Liver (tissue), 9 donors: ENCODE results near the gene C9orf72. TPM values are rescaled to one million over a fixed set of nuclear protein-coding genes. Genes with fewer than 3 reads are reported as not detected.
A peak's percentile ranks its signal among the peaks of the same experiment; 100 is the strongest.
"Not testable (repeated sequence)": the region's sequence is repeated elsewhere in the genome, so short reads cannot be mapped to it uniquely, and the experiment has no call there.

Source experiments
- DNase-seq: peaks from one replicate; pipeline ENCODE4 v3.0.0-alpha.2; 2017; ENCODE audit warnings: low spot score
- H3K27ac ChIP-seq, 2 donors: one replicate each; pipeline ENCODE4 v1.7.0; 2013; ENCODE audit warnings: inconsistent platforms in 2 of 2, low read length in 2 of 2, control low read depth in 1 of 2, low read depth in 1 of 2, mild to moderate bottlenecking in 1 of 2
- H3K27me3 ChIP-seq, 4 donors: one replicate each; pipeline versions ENCODE4 v1.6.1 to v1.7.0; 2013; ENCODE audit warnings: low read length in 3 of 4, inconsistent platforms in 1 of 4, mild to moderate bottlenecking in 1 of 4, moderate library complexity in 1 of 4; ENCODE audit not compliant: control insufficient read depth in 4 of 4, insufficient read depth in 4 of 4
- H3K36me3 ChIP-seq, 4 donors: one replicate each; pipeline versions ENCODE4 v1.6.1 to v1.7.0; 2013; ENCODE audit warnings: low read length in 3 of 4, mild to moderate bottlenecking in 3 of 4, low read depth in 1 of 4, moderate library complexity in 1 of 4; ENCODE audit not compliant: control insufficient read depth in 4 of 4, insufficient read depth in 3 of 4
- H3K4me1 ChIP-seq, 4 donors: one replicate each; pipeline versions ENCODE4 v1.6.1 to v1.7.0; 2013; ENCODE audit warnings: low read length in 3 of 4, mild to moderate bottlenecking in 3 of 4, moderate library complexity in 1 of 4; ENCODE audit not compliant: control insufficient read depth in 4 of 4, insufficient read depth in 4 of 4
- H3K4me3 ChIP-seq, 3 donors: one replicate each; pipeline versions ENCODE4 v1.6.1 to v1.7.0; 2013; ENCODE audit warnings: low read length in 3 of 3, control low read depth in 1 of 3, low read depth in 1 of 3, mild to moderate bottlenecking in 1 of 3
- H3K9ac ChIP-seq, 2 donors: one replicate each; pipeline ENCODE4 v1.7.0; 2013; ENCODE audit warnings: low read length in 2 of 2, mild to moderate bottlenecking in 2 of 2, moderate library complexity in 2 of 2, control low read depth in 1 of 2, low read depth in 1 of 2
- H3K9me3 ChIP-seq, 4 donors: one replicate each; pipeline versions ENCODE4 v1.6.1 to v1.7.0; 2013; ENCODE audit warnings: low read length in 3 of 4; ENCODE audit not compliant: control insufficient read depth in 4 of 4
- EGR1 ChIP-seq, 2 donors: IDR thresholded peaks; 2 replicates each; pipeline ENCODE4 v1.6.1; 2016 to 2018; ENCODE audit warnings: antibody characterized with exemption in 2 of 2, low read depth in 2 of 2
- FOXA1 ChIP-seq: IDR thresholded peaks from 2 replicates; pipeline ENCODE4 v1.6.1; 2016; ENCODE audit warnings: antibody characterized with exemption
- FOXA2 ChIP-seq: IDR thresholded peaks from 2 replicates; pipeline ENCODE4 v1.6.1; 2016; ENCODE audit warnings: antibody characterized with exemption
- GABPA ChIP-seq, 2 donors: IDR thresholded peaks in 1 of 2; conservative IDR thresholded peaks in 1 of 2; 2 replicates each; pipeline ENCODE4 v1.6.1; 2016; ENCODE audit warnings: antibody characterized with exemption in 2 of 2, mild to moderate bottlenecking in 1 of 2, moderate library complexity in 1 of 2
- HNF4A ChIP-seq, 2 donors: conservative IDR thresholded peaks; 2 replicates each; pipeline ENCODE4 v1.6.1; 2016; ENCODE audit warnings: antibody characterized with exemption in 2 of 2, mild to moderate bottlenecking in 2 of 2
- HNF4G ChIP-seq: IDR thresholded peaks from 2 replicates; pipeline ENCODE4 v1.6.1; 2016; ENCODE audit warnings: antibody characterized with exemption
- JUND ChIP-seq, 2 donors: IDR thresholded peaks; 2 replicates each; pipeline ENCODE4 v1.6.1; 2016; ENCODE audit warnings: antibody characterized with exemption in 2 of 2
- NR2F2 ChIP-seq: IDR thresholded peaks from 2 replicates; pipeline ENCODE4 v1.6.1; 2016; ENCODE audit warnings: antibody characterized with exemption
- RAD21 ChIP-seq, 2 donors: IDR thresholded peaks; 2 replicates each; pipeline ENCODE4 v1.6.1; 2016; ENCODE audit warnings: antibody characterized with exemption in 2 of 2, mild to moderate bottlenecking in 2 of 2
- RXRA ChIP-seq, 2 donors: IDR thresholded peaks; 2 replicates each; pipeline ENCODE4 v1.6.1; 2017 to 2018; ENCODE audit warnings: antibody characterized with exemption in 2 of 2, mild to moderate bottlenecking in 1 of 2
- SP1 ChIP-seq: IDR thresholded peaks from 2 replicates; pipeline ENCODE4 v1.6.1; 2018; ENCODE audit warnings: antibody characterized with exemption, mild to moderate bottlenecking
- TAF1 ChIP-seq: conservative IDR thresholded peaks from 2 replicates; pipeline ENCODE4 v1.6.1; 2016; ENCODE audit warnings: antibody characterized with exemption, mild to moderate bottlenecking
- YY1 ChIP-seq: IDR thresholded peaks from 2 replicates; pipeline ENCODE4 v1.6.1; 2016; ENCODE audit warnings: antibody characterized with exemption, mild to moderate bottlenecking
- WGBS: extraction: QIAGEN DNeasy Blood & Tissue Kit; methylation state at CpG from one replicate; pipeline ENCODE4 v1.1.7; 2013; 5-methylcytosine and 5-hydroxymethylcytosine counted together
- polyA plus RNA-seq, 2 donors: library from polyadenylated mRNA; stranded (reverse) in 1 of 2; unstranded in 1 of 2; fragments of 200-250 nt in 1 of 2; fragments of >200 nt in 1 of 2; fragmentation: Nextera tagmentation in 1 of 2; extraction: Ambion mirVana in 1 of 2; gene quantifications; one replicate each; pipeline versions ENCODE4 v1.2.1 to v1.2.3, GENCODE V29; 2013 to 2015
- total RNA-seq, 2 donors: library from RNA; depleted of rRNA; stranded (reverse); fragments of >200 nt; gene quantifications; one replicate each; pipeline ENCODE4 v1.2.3, GENCODE V29; 2014
- TF ChIP-seq, protein P1 (sequence below): IDR thresholded peaks from 2 replicates; pipeline ENCODE4 v1.6.1; 2016; ENCODE audit warnings: antibody characterized with exemption
- TF ChIP-seq, protein P2 (sequence below): fragments of 150-350 bp; IDR thresholded peaks from 2 replicates; pipeline ENCODE4 v1.5.1; 2017; ENCODE audit warnings: improper control_type of control experiment, low read depth, low read length; ENCODE audit not compliant: missing input control
- TF ChIP-seq, protein P3 (sequence below): IDR thresholded peaks from 2 replicates; pipeline ENCODE4 v1.6.1; 2016; ENCODE audit warnings: antibody characterized with exemption, mild to moderate bottlenecking
- TF ChIP-seq, protein P4 (sequence below): IDR thresholded peaks from 2 replicates; pipeline ENCODE4 v1.6.1; 2016; ENCODE audit warnings: antibody characterized with exemption
- TF ChIP-seq, protein P5 (sequence below): IDR thresholded peaks from 2 replicates; pipeline ENCODE4 v1.6.1; 2016; ENCODE audit warnings: antibody characterized with exemption
- donor health status: healthy.
- donor health status: healthy.
- donor health status: healthy.
- donor health status: healthy.
- donor health status: healthy.

C9orf72 gene
- total and polyA plus RNA-seq, 4 donors: 2.8 to 14.1 (median 8.6) TPM

DNA sequence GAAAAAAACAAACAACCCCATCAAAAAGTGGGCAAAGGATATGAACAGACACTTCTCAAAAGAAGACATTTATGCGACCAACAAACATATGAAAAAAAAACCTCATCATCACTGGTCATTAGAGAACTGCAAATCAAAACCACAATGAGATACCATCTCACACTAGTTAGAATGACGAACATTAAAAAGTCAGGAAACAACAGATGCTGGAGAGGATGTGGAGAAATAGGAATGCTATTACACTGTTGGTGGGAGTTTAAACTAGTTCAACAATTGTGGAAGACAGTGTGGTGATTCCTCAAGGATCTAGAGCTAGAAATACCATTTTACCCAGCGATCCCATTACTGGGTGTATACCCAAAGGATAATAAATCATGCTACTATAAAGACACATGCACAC lies 72.4 kb downstream of the C9orf72 start:
- H3K4me3 ChIP-seq, H3K27ac ChIP-seq, H3K4me1 ChIP-seq, H3K36me3 ChIP-seq, H3K9ac ChIP-seq, H3K27me3 ChIP-seq, H3K9me3 ChIP-seq, DNase-seq: not testable (repeated sequence)
- WGBS: 94% methylated on average over 3 of the region's 3 CpGs

DNA sequence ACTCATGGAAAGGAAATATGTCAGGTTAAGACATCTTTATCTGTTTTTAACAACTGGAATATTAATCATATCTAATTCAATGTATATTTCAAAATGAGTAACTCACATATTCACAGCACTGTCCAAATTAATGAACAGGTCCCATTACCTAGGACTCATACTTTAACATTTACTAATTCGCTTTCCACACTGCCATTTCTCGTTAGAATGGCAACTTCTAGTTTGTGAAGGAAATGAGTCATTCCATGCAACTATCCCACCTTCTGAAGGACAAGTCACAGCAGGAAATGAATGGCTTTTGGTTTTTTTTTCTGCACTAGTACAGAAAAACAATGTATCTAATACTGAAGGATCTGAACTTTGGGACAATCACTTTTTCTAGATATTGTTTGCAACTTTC lies 73.8 kb downstream of the C9orf72 start:
- Histone ChIP-seq H3K27ac (no peak overlapping the region), H3K36me3 (no peaks in the 10 kb centered on the region), H3K9ac (no peak overlapping the region), H3K27me3 (no peaks in the 10 kb centered on the region), H3K4me3 (no peak overlapping the region), H3K9me3 (no peaks in the 10 kb centered on the region), H3K4me1 (no peaks in the 10 kb centered on the region)
- DNase-seq: no peak
- WGBS: 54% methylated on average over 2 of the region's 2 CpGs
- TF ChIP-seq JUND (IDR thresholded peaks at IDR 0.05): peak in 1 of 2 donors; percentile 60
- TF ChIP-seq, protein P1, sequence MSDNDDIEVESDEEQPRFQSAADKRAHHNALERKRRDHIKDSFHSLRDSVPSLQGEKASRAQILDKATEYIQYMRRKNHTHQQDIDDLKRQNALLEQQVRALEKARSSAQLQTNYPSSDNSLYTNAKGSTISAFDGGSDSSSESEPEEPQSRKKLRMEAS: no peak

DNA sequence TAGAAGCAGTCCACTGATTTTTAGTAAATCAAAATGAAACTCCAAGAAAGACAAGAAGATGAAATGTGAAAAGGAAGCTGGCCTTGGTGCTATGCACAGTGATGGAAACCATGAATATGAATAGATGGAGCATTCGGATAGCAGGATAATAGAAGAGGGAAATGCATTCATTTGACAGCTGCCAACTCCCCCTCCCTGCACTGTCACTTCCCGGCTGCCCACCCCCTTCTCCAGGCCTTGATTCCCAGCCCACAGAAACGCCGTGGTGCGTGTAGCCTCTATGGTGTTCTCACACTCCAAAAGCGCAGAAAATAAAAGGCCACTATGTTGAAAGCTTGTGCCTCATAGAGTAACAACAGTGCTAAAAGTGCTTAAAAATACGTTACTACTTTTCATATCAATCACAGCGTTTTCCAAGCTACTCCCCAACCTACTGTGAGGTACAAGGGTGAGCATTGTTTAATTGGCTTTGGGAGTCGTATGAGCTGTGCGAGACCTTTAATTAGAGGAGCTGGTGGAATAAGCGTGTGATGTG lies 75.3 kb downstream of the C9orf72 start:
- Histone ChIP-seq H3K27ac (no peak overlapping the region), H3K9ac (no peak overlapping the region), H3K9me3 (no peaks in the 10 kb centered on the region), H3K27me3 (no peaks in the 10 kb centered on the region), H3K4me1 (no peaks in the 10 kb centered on the region), H3K4me3 (no peak overlapping the region), H3K36me3 (no peaks in the 10 kb centered on the region)
- no peak for DNase-seq
- TF ChIP-seq SP1 (no peak), HNF4G (no peak), YY1 (no peak), JUND (IDR thresholded peaks at IDR 0.05) (no peak), RXRA (IDR thresholded peaks at IDR 0.05) (no peak), EGR1 (IDR thresholded peaks at IDR 0.05; ENCODE audit: low read depth in 2 of 2) (no peak), RAD21 (IDR thresholded peaks at IDR 0.05) (no peak), NR2F2 (no peak), TAF1 (no peak), GABPA (IDR thresholded peaks at IDR 0.05 in 1 of 2, conservative IDR thresholded peaks at IDR 0.05 in 1 of 2) (no peak), FOXA1 (no peak), FOXA2 (no peak), HNF4A (conservative IDR thresholded peaks at IDR 0.05) (no peak)
- TF ChIP-seq, protein P2, sequence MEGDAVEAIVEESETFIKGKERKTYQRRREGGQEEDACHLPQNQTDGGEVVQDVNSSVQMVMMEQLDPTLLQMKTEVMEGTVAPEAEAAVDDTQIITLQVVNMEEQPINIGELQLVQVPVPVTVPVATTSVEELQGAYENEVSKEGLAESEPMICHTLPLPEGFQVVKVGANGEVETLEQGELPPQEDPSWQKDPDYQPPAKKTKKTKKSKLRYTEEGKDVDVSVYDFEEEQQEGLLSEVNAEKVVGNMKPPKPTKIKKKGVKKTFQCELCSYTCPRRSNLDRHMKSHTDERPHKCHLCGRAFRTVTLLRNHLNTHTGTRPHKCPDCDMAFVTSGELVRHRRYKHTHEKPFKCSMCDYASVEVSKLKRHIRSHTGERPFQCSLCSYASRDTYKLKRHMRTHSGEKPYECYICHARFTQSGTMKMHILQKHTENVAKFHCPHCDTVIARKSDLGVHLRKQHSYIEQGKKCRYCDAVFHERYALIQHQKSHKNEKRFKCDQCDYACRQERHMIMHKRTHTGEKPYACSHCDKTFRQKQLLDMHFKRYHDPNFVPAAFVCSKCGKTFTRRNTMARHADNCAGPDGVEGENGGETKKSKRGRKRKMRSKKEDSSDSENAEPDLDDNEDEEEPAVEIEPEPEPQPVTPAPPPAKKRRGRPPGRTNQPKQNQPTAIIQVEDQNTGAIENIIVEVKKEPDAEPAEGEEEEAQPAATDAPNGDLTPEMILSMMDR: no peak
- TF ChIP-seq, protein P3, sequence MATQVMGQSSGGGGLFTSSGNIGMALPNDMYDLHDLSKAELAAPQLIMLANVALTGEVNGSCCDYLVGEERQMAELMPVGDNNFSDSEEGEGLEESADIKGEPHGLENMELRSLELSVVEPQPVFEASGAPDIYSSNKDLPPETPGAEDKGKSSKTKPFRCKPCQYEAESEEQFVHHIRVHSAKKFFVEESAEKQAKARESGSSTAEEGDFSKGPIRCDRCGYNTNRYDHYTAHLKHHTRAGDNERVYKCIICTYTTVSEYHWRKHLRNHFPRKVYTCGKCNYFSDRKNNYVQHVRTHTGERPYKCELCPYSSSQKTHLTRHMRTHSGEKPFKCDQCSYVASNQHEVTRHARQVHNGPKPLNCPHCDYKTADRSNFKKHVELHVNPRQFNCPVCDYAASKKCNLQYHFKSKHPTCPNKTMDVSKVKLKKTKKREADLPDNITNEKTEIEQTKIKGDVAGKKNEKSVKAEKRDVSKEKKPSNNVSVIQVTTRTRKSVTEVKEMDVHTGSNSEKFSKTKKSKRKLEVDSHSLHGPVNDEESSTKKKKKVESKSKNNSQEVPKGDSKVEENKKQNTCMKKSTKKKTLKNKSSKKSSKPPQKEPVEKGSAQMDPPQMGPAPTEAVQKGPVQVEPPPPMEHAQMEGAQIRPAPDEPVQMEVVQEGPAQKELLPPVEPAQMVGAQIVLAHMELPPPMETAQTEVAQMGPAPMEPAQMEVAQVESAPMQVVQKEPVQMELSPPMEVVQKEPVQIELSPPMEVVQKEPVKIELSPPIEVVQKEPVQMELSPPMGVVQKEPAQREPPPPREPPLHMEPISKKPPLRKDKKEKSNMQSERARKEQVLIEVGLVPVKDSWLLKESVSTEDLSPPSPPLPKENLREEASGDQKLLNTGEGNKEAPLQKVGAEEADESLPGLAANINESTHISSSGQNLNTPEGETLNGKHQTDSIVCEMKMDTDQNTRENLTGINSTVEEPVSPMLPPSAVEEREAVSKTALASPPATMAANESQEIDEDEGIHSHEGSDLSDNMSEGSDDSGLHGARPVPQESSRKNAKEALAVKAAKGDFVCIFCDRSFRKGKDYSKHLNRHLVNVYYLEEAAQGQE: no peak
- TF ChIP-seq, protein P4, sequence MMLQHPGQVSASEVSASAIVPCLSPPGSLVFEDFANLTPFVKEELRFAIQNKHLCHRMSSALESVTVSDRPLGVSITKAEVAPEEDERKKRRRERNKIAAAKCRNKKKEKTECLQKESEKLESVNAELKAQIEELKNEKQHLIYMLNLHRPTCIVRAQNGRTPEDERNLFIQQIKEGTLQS: no peak
- TF ChIP-seq, protein P5, sequence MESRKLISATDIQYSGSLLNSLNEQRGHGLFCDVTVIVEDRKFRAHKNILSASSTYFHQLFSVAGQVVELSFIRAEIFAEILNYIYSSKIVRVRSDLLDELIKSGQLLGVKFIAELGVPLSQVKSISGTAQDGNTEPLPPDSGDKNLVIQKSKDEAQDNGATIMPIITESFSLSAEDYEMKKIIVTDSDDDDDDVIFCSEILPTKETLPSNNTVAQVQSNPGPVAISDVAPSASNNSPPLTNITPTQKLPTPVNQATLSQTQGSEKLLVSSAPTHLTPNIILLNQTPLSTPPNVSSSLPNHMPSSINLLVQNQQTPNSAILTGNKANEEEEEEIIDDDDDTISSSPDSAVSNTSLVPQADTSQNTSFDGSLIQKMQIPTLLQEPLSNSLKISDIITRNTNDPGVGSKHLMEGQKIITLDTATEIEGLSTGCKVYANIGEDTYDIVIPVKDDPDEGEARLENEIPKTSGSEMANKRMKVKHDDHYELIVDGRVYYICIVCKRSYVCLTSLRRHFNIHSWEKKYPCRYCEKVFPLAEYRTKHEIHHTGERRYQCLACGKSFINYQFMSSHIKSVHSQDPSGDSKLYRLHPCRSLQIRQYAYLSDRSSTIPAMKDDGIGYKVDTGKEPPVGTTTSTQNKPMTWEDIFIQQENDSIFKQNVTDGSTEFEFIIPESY: no peak
- TF ChIP-seq, protein P1: no peak
- WGBS: 88% methylated on average over 11 of the region's 11 CpGs
